Left lobe of liver (tissue), 2 donors: ENCODE data around the gene UBA1. TPM values are rescaled to one million over a fixed set of nuclear protein-coding genes. Genes with fewer than 3 reads are reported as not detected.

Source experiments
- ATAC-seq: fragments of 200-7000 bp; cut with Tn5 transposase; one replicate; pipeline ENCODE4 v1.9.1; 2020; ENCODE audit warnings: mild to moderate bottlenecking, moderate library complexity
- DNase-seq: peaks from one replicate; pipeline ENCODE4 v3.0.0-alpha.2; 2020; ENCODE audit warnings: low spot score
- total RNA-seq: library from RNA; stranded (reverse); gene quantifications from one replicate; pipeline ENCODE4 v1.2.1, GENCODE V29; 2021
- donor health status: DM: no; HTN: no; CAD: no; lungs with moderate emphysema.
- donor health status: DM: no; HTN: yes; CAD: no.

UBA1 gene
- total RNA-seq, 1 donor from 2014 or later = 87.2 TPM

DNA sequence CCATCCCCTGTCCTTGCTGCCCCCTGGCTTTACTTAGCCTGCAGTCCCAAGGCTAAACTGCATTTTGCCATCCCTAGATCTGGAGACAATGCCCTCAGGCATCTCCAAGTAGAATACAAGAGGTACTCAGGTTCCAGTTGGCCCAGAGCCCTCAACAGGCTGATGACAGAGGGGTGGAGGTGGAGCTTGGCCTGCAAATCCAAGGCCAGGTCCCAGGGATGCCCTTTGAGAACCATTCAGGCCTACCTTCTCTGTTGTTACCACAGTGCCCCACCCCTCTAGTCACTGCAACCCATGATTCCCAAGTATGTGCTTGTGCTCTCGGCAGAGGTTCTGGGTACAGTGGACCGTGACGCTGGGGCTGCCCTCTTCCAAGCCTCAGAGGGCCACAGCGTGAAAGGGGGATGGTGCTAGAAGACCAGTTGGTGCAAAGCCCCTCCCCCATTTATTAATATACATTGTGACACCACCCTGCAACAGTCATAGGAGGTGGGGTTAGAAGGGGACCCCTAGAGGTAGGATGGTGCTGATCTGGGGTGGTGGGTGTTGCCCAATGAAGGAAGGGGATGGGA, 6.4 kb upstream of the UBA1 start:
- no peak for ATAC-seq
- no peak for DNase-seq

- no peak for DNase-seq
- ATAC-seq = no peak
Measured at GRCh38 chrX:47189906-47190305, 3.7 kb upstream of the UBA1 start.

GRCh38 chrX:47190445-47191269, 3.0 kb upstream of the UBA1 start:
- ATAC-seq (peak; percentile 88), DNase-seq (peak; percentile 86)

- no peak for ATAC-seq
Measured at GRCh38 chrX:47191331-47191730, 2.3 kb upstream of the UBA1 start.

DNA sequence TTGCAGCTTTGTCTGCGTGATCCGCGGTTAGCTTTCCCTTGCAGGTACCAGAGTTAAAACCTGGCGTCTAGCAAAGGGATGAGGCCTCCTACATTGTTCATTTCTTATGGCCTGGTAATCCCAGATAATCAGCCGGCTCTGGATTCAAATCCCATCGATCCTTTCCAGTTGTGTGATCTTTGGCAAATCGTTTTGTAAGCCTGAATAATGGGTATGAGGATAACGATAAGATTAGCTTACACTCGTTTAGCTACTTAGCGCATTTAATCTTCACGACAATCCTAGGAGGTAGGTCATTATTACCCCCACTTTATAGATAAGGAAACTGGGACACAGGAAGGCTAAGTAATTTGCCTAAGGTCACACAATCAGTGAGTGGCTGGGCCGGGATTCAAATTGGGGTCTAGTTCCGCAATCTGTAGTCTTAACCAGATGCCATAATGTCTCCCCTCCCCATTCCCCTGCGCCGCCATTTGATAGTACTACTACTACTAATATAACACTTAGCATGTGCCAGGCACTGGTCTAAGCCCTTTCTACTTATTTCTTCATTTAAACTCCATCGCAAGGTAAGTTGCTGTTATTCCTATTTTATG, 1.7 kb upstream of the UBA1 start:
- DNase-seq (no peak), ATAC-seq (no peak)

More at GRCh38 chrX:47191331-47191730, 2.3 kb upstream of the UBA1 start:
- no peak for DNase-seq

- no peak for ATAC-seq
Measured at GRCh38 chrX:47194194-47194787, 662 bp downstream of the UBA1 start.

DNA sequence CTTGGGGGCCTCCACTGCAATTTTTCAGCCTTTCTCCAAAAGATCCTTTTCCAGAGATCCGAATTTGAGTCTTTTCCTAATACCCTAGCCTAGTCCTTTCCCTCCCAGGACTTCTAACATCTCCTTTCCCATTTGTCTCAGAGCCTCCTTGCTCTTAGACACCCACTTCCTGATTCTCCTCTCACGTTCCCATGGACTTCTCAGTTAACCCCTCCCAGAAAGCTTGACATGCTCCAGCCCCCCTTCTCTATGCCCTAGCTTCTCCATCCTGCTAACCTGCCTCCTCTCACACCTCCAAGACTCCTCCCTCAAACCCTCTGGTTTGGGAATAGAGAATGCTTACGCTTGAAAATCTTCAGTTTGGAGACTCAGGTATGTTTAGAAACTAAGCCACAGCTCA, 2.5 kb downstream of the UBA1 start:
- ATAC-seq (no peak), DNase-seq (no peak)

More at GRCh38 chrX:47194194-47194787, 662 bp downstream of the UBA1 start:
- DNase-seq = no peak

DNA sequence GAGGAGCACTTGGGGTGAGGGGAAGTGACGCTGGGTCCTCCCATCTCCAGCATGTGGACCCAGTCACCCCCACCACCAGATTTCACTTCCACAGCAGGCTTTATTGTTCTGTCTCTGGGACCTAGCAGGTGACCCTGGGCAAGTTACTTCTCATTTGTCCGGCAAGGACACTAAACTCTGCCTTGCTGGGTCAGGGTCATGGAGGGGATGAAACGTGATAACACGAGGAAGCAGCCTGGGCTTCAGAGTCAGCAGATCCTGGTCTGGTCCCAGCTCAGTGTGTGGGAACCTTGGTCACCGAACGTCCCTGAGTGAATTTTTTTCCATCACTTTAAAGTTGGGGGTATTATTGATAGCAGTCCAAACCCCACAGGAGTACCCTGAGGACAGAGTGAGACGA, 3.9 kb downstream of the UBA1 start:
- ATAC-seq (no peak), DNase-seq (no peak)

DNA sequence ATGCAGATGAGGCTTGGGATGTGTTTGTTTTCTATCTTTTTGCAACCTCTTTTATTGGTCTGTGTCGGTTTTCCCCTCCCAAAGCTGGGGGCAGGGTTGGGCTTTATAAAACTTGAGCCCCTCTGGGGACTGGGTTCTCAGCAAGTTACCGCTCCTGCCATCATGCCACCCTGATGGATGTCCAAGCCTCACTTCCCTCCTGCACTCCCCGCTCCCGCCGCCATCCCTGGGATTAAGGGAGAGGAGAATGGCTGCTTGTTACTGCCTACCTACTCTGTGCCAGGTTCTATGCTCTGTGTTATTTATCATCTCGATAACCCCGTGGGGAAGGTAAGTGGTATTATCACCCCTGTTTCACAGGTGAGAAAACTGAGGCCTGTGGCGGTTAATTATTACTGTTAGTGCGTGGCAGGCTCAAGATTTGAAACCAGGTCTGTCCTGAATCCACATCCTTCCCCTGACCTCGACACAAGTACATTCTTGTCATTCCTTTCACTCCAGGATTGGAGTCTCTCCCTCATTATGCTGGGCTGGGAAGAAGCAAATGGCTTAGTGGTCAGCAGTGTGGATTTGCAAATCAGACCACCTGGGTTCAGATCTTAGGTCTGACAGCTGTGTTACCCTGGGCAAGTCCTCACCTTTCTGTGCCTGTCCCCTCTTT, 4.5 kb downstream of the UBA1 start:
- ATAC-seq (no peak), DNase-seq (no peak)

DNA sequence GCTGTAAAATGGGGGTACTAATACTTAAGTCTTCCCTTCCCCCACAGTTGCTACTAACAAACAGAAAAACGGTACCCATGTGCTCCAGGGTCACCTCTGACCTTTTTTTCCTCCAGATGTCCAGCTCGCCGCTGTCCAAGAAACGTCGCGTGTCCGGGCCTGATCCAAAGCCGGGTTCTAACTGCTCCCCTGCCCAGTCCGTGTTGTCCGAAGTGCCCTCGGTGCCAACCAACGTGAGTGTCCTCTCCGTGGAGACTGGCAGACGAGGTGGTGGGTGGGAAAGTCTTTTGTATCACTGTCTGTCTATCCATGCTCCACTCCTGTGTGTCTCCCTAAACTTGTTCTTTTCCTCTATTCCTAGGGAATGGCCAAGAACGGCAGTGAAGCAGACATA, 5.1 kb downstream of the UBA1 start:
- DNase-seq (no peak), ATAC-seq (no peak)

- no peak for ATAC-seq
- DNase-seq = no peak
Measured at GRCh38 chrX:47199286-47199685, 5.7 kb downstream of the UBA1 start.

DNA sequence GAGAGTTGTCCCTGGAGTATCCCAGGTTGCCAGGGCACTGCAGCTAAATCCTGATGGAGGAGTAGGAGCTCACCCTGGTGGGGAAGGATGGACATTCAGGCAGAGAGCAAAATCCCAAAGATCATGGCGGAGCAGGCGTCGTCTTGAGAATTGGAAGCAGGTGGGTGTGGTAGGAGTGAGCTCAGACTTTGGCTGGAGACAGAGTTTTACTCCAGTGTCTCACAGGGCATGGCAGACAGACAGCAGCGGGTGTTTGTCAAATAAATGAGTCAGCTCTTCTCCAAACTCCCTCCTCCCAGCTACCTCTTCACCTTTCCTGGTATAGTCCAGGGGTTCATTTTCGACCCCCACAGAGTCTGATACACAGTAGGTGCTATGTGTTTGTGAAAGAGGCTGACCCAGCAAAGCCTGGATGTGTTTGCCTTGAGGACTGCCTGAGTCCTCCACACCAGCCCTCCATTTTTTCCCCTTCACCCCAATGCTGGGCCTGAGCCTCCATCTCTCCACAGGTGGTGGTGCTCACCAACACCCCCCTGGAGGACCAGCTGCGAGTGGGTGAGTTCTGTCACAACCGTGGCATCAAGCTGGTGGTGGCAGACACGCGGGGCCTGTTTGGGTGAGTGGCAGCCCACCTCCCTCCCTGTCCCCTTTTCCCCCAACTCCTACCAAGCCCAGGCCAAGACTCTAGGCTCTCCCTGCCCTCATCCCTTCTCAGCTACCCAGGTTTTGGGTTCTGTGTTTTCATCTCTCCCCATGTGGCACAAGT, 6.9 kb downstream of the UBA1 start:
- ATAC-seq (peak; percentile 70), DNase-seq (no peak)

GRCh38 chrX:47201345-47201944, 7.8 kb downstream of the UBA1 start:
- ATAC-seq (no peak), DNase-seq (no peak)

DNA sequence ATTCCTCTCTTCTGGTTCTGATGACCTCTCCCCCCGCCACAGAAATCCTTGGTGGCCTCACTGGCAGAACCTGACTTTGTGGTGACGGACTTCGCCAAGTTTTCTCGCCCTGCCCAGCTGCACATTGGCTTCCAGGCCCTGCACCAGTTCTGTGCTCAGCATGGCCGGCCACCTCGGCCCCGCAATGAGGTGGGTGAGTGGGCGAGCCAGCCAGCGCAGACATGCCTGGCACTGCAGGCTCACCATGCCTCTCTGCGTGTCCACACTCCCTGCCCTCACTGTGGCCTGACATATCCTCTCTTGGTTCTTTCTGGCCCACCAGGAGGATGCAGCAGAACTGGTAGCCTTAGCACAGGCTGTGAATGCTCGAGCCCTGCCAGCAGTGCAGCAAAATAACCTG, 8.7 kb downstream of the UBA1 start:
- DNase-seq (no peak), ATAC-seq (no peak)

DNA sequence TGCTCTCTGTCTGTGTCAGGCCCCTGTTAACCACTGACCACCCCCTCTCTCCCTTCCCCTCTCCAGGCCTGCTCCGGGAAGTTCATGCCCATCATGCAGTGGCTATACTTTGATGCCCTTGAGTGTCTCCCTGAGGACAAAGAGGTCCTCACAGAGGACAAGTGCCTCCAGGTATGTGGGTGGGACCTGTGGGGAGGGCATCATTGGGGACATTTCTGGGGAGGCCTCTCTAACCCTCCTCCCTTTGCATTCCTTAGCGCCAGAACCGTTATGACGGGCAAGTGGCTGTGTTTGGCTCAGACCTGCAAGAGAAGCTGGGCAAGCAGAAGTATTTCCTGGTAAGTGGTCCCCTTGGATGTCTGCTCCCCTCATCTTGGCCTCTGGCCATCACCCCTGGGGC, 9.2 kb downstream of the UBA1 start:
- ATAC-seq (no peak), DNase-seq (no peak)

GRCh38 chrX:47204970-47205369, 11.3 kb downstream of the UBA1 start:
- no peak for ATAC-seq
- no peak for DNase-seq

GRCh38 chrX:47206316-47206715, 12.7 kb downstream of the UBA1 start:
- ATAC-seq (no peak), DNase-seq (no peak)

GRCh38 chrX:47208108-47208507, 14.5 kb downstream of the UBA1 start:
- DNase-seq = no peak

GRCh38 chrX:47209508-47210238, 16.0 kb downstream of the UBA1 start:
- no peak for ATAC-seq
- no peak for DNase-seq

More at GRCh38 chrX:47208108-47208507, 14.5 kb downstream of the UBA1 start:
- ATAC-seq = no peak
